Tongue (tissue), 3 donors: ENCODE measurements around the gene SNU13. TPM values are rescaled to one million over a fixed set of nuclear protein-coding genes. Genes with fewer than 3 reads are reported as not detected.
"Not testable (repeated sequence)": the region's sequence is repeated elsewhere in the genome, so short reads cannot be mapped to it uniquely, and the experiment has no call there.

Experiments
- DNase-seq: peaks from one replicate; pipeline ENCODE4 v3.0.0-alpha.2; 2015
- small RNA-seq: library from RNA; depleted of rRNA; stranded (forward); fragments of <200 nt; gene quantifications from one replicate; pipeline ENCODE3, GENCODE V24; 2014; ENCODE audit warnings: low replicate concordance
- total RNA-seq: library from RNA; depleted of rRNA; stranded (reverse); fragments of >200 nt; gene quantifications from one replicate; pipeline ENCODE4 v1.2.3, GENCODE V29; 2014

Gene SNU13
- total RNA-seq, 1 donor from 2014 or later: 68.6 TPM

- DNase-seq: no peak
Observed at GRCh38 chr22:41641854-41642253, 46.8 kb downstream of the SNU13 start.

GRCh38 chr22:41638748-41639147 lies 49.9 kb downstream of the SNU13 start:
- no peak for DNase-seq

GRCh38 chr22:41638124-41638523 lies 50.5 kb downstream of the SNU13 start:
- no peak for DNase-seq

- not testable (repeated sequence) for DNase-seq
Observed at GRCh38 chr22:41637623-41638022, 51.0 kb downstream of the SNU13 start.

GRCh38 chr22:41636467-41636866 lies 52.2 kb downstream of the SNU13 start:
- DNase-seq: no peak

- not testable (repeated sequence) for DNase-seq
Observed at GRCh38 chr22:41634610-41635009, 54.1 kb downstream of the SNU13 start.

GRCh38 chr22:41631615-41632014 lies 57.1 kb downstream of the SNU13 start:
- not testable (repeated sequence) for DNase-seq

- not testable (repeated sequence) for DNase-seq
Observed at GRCh38 chr22:41631115-41631514, 57.6 kb downstream of the SNU13 start.

- no peak for DNase-seq
Observed at GRCh38 chr22:41625577-41625976, 63.1 kb downstream of the SNU13 start.

Small RNA genes lying within 50 kb of the gene (small RNA-seq; reads per million reads assigned to genes)
- gene HMGN2P10: not detected
- gene RF00019: not detected
- not detected for gene RNU6-476P
- not detected for gene RNU6ATAC22P

Other genes with a start within 250 kb of the SNU13 start
- 46.2 TPM for gene TOB2, start 242.1 kb downstream of the SNU13 start, total RNA-seq
- 37.1 TPM for gene PHF5A, start 220.2 kb downstream of the SNU13 start, total RNA-seq
- 207 TPM for gene ACO2, start 219.8 kb downstream of the SNU13 start, total RNA-seq
- gene POLR3H, start 144.4 kb downstream of the SNU13 start, total RNA-seq: 12.9 TPM
- gene CSDC2, start 127.9 kb downstream of the SNU13 start, total RNA-seq: 2.2 TPM
- 22.9 TPM for gene PMM1, start 99.0 kb downstream of the SNU13 start, total RNA-seq
- gene DESI1, start 67.8 kb downstream of the SNU13 start, total RNA-seq: 30.4 TPM
- gene XRCC6, start 67.6 kb downstream of the SNU13 start, total RNA-seq: 240 TPM
- gene MEI1, start 10.6 kb upstream of the SNU13 start, total RNA-seq: not detected
- 16.5 TPM for gene CCDC134, start 111.8 kb upstream of the SNU13 start, total RNA-seq
- 47.6 TPM for gene SREBF2, start 144.2 kb upstream of the SNU13 start, total RNA-seq
- gene SHISA8, start 226.2 kb upstream of the SNU13 start, total RNA-seq: not detected
- 1.0 TPM for gene TNFRSF13C, start 237.9 kb upstream of the SNU13 start, total RNA-seq